ENCODE data around the gene COG2. TPM values are rescaled to one million over a fixed set of nuclear protein-coding genes. Genes with fewer than 3 reads are reported as not detected.

COG2 gene
- total and polyA plus RNA-seq, 2 of the 13 experiments (the other 11 are each of a cell fraction or from before 2014, with no cell fraction given), result 16.8 to 36.3 TPM

- TF ChIP-seq THRA (CRISPR knock-in tag; IDR thresholded peaks at IDR 0.05; ENCODE audit: borderline replicate concordance) (peak; percentile 36; the same call in 1 of the 2 replicates), TBX2 (CRISPR knock-in tag; IDR thresholded peaks at IDR 0.05; ENCODE audit: borderline replicate concordance) (peak; percentile 38), ZBTB40 (IDR thresholded peaks at IDR 0.05) (no peak), ZBTB40 (CRISPR knock-in tag; IDR thresholded peaks at IDR 0.05) (0 out of 2 replicates have a peak, but pooled peaks have one; percentile 42), SMAD9 (CRISPR knock-in tag; IDR thresholded peaks at IDR 0.05) (no peak), FOXP4 (CRISPR knock-in tag; IDR thresholded peaks at IDR 0.05) (peak; percentile 68), ARID2 (CRISPR knock-in tag; IDR thresholded peaks at IDR 0.05; ENCODE audit: borderline replicate concordance) (0 out of 2 replicates have a peak, but pooled peaks have one; percentile 13), NFYB (CRISPR knock-in tag; IDR thresholded peaks at IDR 0.05) (peak; percentile 87), SP1 (IDR thresholded peaks at IDR 0.05) (no peak), SP1 (CRISPR knock-in tag; IDR thresholded peaks at IDR 0.05) (0 out of 2 replicates have a peak, but pooled peaks have one; percentile 44), NKX3-1 (CRISPR knock-in tag; IDR thresholded peaks at IDR 0.05) (peak; percentile 29; the same call in 1 of the 2 replicates), ZNF296 (CRISPR knock-in tag; conservative IDR thresholded peaks at IDR 0.05) (no peak), U2AF1 (optimal IDR thresholded peaks at IDR 0.05; ENCODE audit: low read depth, low read length) (peak; percentile 2), NCOR1 (IDR thresholded peaks at IDR 0.05; ENCODE audit: borderline replicate concordance, low read length) (peak; percentile 74; the same call in 1 of the 2 replicates), ZFP90 (CRISPR knock-in tag; IDR thresholded peaks at IDR 0.05; ENCODE audit: borderline replicate concordance) (no peak), ZNF563 (CRISPR knock-in tag; IDR thresholded peaks at IDR 0.05) (no peak), HOXD1 (CRISPR knock-in tag; IDR thresholded peaks at IDR 0.05) (0 out of 2 replicates have a peak, but pooled peaks have one; percentile 19)
These were observed 59.9 kb downstream of the COG2 start (continued) for GRCh38 chr1:230701895-230702768.
